H9 (cell line): Measurements from ENCODE around the gene GLCE. TPM values are rescaled to one million over a fixed set of nuclear protein-coding genes. Genes with fewer than 3 reads are reported as not detected.

Source experiments
- DNase-seq: peaks from one replicate; pipeline ENCODE4 v3.0.0-alpha.2; 2017
- H2AFZ ChIP-seq: one replicate; pipeline ENCODE4 v1.6.1; 2013; ENCODE audit warnings: mild to moderate bottlenecking, low read length, control low read depth, moderate library complexity
- H2AK5ac ChIP-seq: 2 replicates; pipeline ENCODE4 v1.6.1; 2013; ENCODE audit warnings: low read length, control low read depth, mixed read lengths; ENCODE audit not compliant: insufficient read length
- H2BK120ac ChIP-seq: one replicate; pipeline ENCODE4 v1.6.1; 2013; ENCODE audit warnings: low read depth, mild to moderate bottlenecking, low read length, control low read depth, inconsistent platforms; ENCODE audit not compliant: poor library complexity, severe bottlenecking
- H2BK12ac ChIP-seq: 2 replicates; pipeline ENCODE4 v1.6.1; 2013; ENCODE audit warnings: low read length, control low read depth, mixed read lengths, low read depth; ENCODE audit not compliant: insufficient read length
- H2BK15ac ChIP-seq: 2 replicates; pipeline ENCODE4 v1.6.1; 2013; ENCODE audit warnings: low read depth, low read length, control low read depth
- H2BK20ac ChIP-seq: one replicate; pipeline ENCODE4 v1.6.1; 2013; ENCODE audit warnings: low read depth, mild to moderate bottlenecking, low read length, control low read depth, inconsistent platforms; ENCODE audit not compliant: poor library complexity, severe bottlenecking
- H2BK5ac ChIP-seq: 2 replicates; pipeline ENCODE4 v1.6.1; 2013; ENCODE audit warnings: low read length, control low read depth, mixed read lengths; ENCODE audit not compliant: insufficient read length
- H3K14ac ChIP-seq: 2 replicates; pipeline ENCODE4 v1.6.1; 2013; ENCODE audit warnings: low read length, control low read depth; ENCODE audit not compliant: insufficient read depth
- H3K18ac ChIP-seq: 2 replicates; pipeline ENCODE4 v1.6.1; 2013; ENCODE audit warnings: low read depth, mild to moderate bottlenecking, mixed read lengths, low read length, control low read depth; ENCODE audit not compliant: insufficient read length
- H3K23ac ChIP-seq: 2 replicates; pipeline ENCODE4 v1.6.1; 2013; ENCODE audit warnings: low read length, control low read depth, mixed read lengths, low read depth; ENCODE audit not compliant: insufficient read length
- H3K23me2 ChIP-seq: 2 replicates; pipeline ENCODE4 v1.6.1; 2013; ENCODE audit warnings: low read depth, mild to moderate bottlenecking, mixed read lengths, low read length, control low read depth; ENCODE audit not compliant: insufficient read length, poor library complexity, severe bottlenecking
- H3K27ac ChIP-seq: 2 replicates; pipeline ENCODE4 v1.5.1; 2013; ENCODE audit warnings: low read length, control low read depth, mixed read lengths, low read depth; ENCODE audit not compliant: insufficient read length
- H3K27me3 ChIP-seq: 2 replicates; pipeline ENCODE4 v1.6.1; 2013; ENCODE audit warnings: low read length, control low read depth, inconsistent platforms; ENCODE audit not compliant: insufficient read depth
- H3K4ac ChIP-seq: 2 replicates; pipeline ENCODE4 v1.6.1; 2013; ENCODE audit warnings: low read depth, mild to moderate bottlenecking, control low read depth, inconsistent platforms, low read length, moderate library complexity
- H3K4me1 ChIP-seq: 2 replicates; pipeline ENCODE4 v1.6.1; 2013; ENCODE audit warnings: low read length, control low read depth, inconsistent platforms; ENCODE audit not compliant: insufficient read depth
- H3K4me2 ChIP-seq: 2 replicates; pipeline ENCODE4 v1.6.1; 2013; ENCODE audit warnings: low read length, control low read depth, mixed read lengths; ENCODE audit not compliant: insufficient read length, insufficient read depth
- H3K56ac ChIP-seq: 2 replicates; pipeline ENCODE4 v1.6.1; 2013; ENCODE audit warnings: low read depth, mild to moderate bottlenecking, mixed read lengths, low read length, control low read depth; ENCODE audit not compliant: insufficient read length
- H3K79me1 ChIP-seq: 2 replicates; pipeline ENCODE4 v1.6.1; 2013; ENCODE audit warnings: low read depth, mild to moderate bottlenecking, moderate library complexity, low read length, control low read depth, inconsistent platforms; ENCODE audit not compliant: insufficient read depth, poor library complexity, severe bottlenecking
- H3K79me2 ChIP-seq: 2 replicates; pipeline ENCODE4 v1.6.1; 2013; ENCODE audit warnings: low read length, control low read depth, inconsistent platforms; ENCODE audit not compliant: insufficient read depth
- H3K9ac ChIP-seq: 2 replicates; pipeline ENCODE4 v1.6.1; 2013; ENCODE audit warnings: low read length, control low read depth, mixed read lengths; ENCODE audit not compliant: insufficient read length; ENCODE audit errors: extremely low read depth
- H3K9me3 ChIP-seq: one replicate; pipeline ENCODE4 v1.6.1; 2013; ENCODE audit warnings: low read depth, low read length, inconsistent platforms; ENCODE audit not compliant: control insufficient read depth
- H3T11ph ChIP-seq: one replicate; pipeline ENCODE4 v1.6.1; 2013; ENCODE audit warnings: mild to moderate bottlenecking, low read length, control low read depth, inconsistent platforms
- H4K20me1 ChIP-seq: one replicate; pipeline ENCODE4 v1.6.1; 2013; ENCODE audit not compliant: control insufficient read depth, insufficient read length, insufficient read depth
- H4K5ac ChIP-seq: 2 replicates; pipeline ENCODE4 v1.6.1; 2013; ENCODE audit warnings: low read depth, mild to moderate bottlenecking, mixed read lengths, low read length, control low read depth; ENCODE audit not compliant: insufficient read length
- H4K8ac ChIP-seq: replicated peaks from 2 replicates; pipeline ENCODE4 v1.6.1; 2013; ENCODE audit warnings: low read length, control low read depth, mixed read lengths, low read depth; ENCODE audit not compliant: insufficient read length
- H4K91ac ChIP-seq: 2 replicates; pipeline ENCODE4 v1.6.1; 2013; ENCODE audit warnings: low read depth, mild to moderate bottlenecking, moderate library complexity, mixed read lengths, low read length, control low read depth; ENCODE audit not compliant: insufficient read length
- H3K27ac Mint-ChIP-seq, 3 experiments: 2 replicates in 2 of 3; 3 replicates in 1 of 3; pipeline ENCODE4 v1.8.0; 2020 to 2021; ENCODE audit warnings: mixed read lengths in 3 of 3, mild to moderate bottlenecking in 1 of 3, moderate library complexity in 1 of 3
- H3K27me3 Mint-ChIP-seq: 2 replicates; pipeline ENCODE4 v1.8.0; 2021; ENCODE audit warnings: low read depth, mild to moderate bottlenecking, moderate library complexity, mixed read lengths
- H3K36me3 Mint-ChIP-seq, 3 experiments: 2 replicates in 2 of 3; 3 replicates in 1 of 3; pipeline ENCODE4 v1.8.0; 2020 to 2021; ENCODE audit warnings: low read depth in 3 of 3, mixed read lengths in 3 of 3; ENCODE audit not compliant: insufficient read depth in 1 of 3
- H3K4me1 Mint-ChIP-seq, 2 experiments: 2 replicates each; pipeline ENCODE4 v1.8.0; 2020; ENCODE audit warnings: mixed read lengths in 2 of 2
- H3K4me3 Mint-ChIP-seq, 2 experiments: 2 replicates in 1 of 2; 3 replicates in 1 of 2; pipeline ENCODE4 v1.8.0; 2020 to 2021; ENCODE audit warnings: mild to moderate bottlenecking in 2 of 2, mixed read lengths in 2 of 2, moderate library complexity in 1 of 2
- H3K9me3 Mint-ChIP-seq, 2 experiments: 2 replicates in 1 of 2; 3 replicates in 1 of 2; pipeline ENCODE4 v1.8.0; 2020; ENCODE audit warnings: mild to moderate bottlenecking in 2 of 2, mixed read lengths in 2 of 2, moderate library complexity in 1 of 2
- CTCF ChIP-seq: fragments of 200-600 bp; sonication (generic); conservative IDR thresholded peaks from 3 replicates; pipeline ENCODE4 v1.8.0; 2021; ENCODE audit warnings: antibody characterized with exemption, mild to moderate bottlenecking
- WGBS: extraction: QIAGEN DNeasy Blood & Tissue Kit; methylation state at CpG from one replicate; pipeline ENCODE4 v1.1.7; 2013; ENCODE audit warnings: missing lambda C conversion rate, low lambda C conversion rate, mixed read lengths; ENCODE audit not compliant: insufficient read length; ENCODE audit errors: extremely low coverage; 5-methylcytosine and 5-hydroxymethylcytosine counted together
- total RNA-seq: library from RNA; stranded (reverse); gene quantifications from 2 replicates; pipeline ENCODE4 v1.2.1, GENCODE V29; 2021

Gene GLCE
- total RNA-seq, 1 experiment from 2014 or later, result 12.2 TPM

- no peak overlapping the region for H2AK5ac ChIP-seq
- H3K27ac ChIP-seq, result no peak overlapping the region
- no peak overlapping the region for H3K23ac ChIP-seq
- no peak overlapping the region for H4K5ac ChIP-seq
- H3K4me2 ChIP-seq, result no peak overlapping the region
- DNase-seq, result no peak
- H3K14ac ChIP-seq, result no peak overlapping the region
- H3K23me2 ChIP-seq, result no peaks in the 10 kb centered on the region
- H3K9ac ChIP-seq, result no peak overlapping the region
- no peaks in the 10 kb centered on the region for H4K20me1 ChIP-seq
- H3K56ac ChIP-seq, result no peak overlapping the region
- no peak overlapping the region for H4K8ac ChIP-seq
- H2BK120ac ChIP-seq, result no peak overlapping the region
- no peak overlapping the region for H3K18ac ChIP-seq
- H4K91ac ChIP-seq, result no peak overlapping the region
- peaks cover 15 to 24% of the 10 kb centered on the region in 2 experiments for H3K4me1 Mint-ChIP-seq
- no peaks in the 10 kb centered on the region for H3K9me3 ChIP-seq
- H3K27me3 Mint-ChIP-seq, result no peaks in the 10 kb centered on the region
- no peak overlapping the region for H3K4me3 Mint-ChIP-seq
- H3K79me1 ChIP-seq, result no peaks in the 10 kb centered on the region
- peaks cover 6% of the 10 kb centered on the region; the same call in 1 of the 2 replicates for H3K4me1 ChIP-seq
- H2BK5ac ChIP-seq, result no peak overlapping the region
- H2BK20ac ChIP-seq, result no peak overlapping the region
- no peak for TF ChIP-seq CTCF
- H3K4ac ChIP-seq, result no peak overlapping the region
- no peak overlapping the region for H2BK15ac ChIP-seq
- H3K27me3 ChIP-seq, result no peaks in the 10 kb centered on the region
- H3K9me3 Mint-ChIP-seq, result no peaks in the 10 kb centered on the region
- peak overlapping the region in 1 of 3 experiments; percentile 2; a peak in 1 of 7 replicates for H3K27ac Mint-ChIP-seq
- no CpG with 5 or more reads among the region's 1 CpG for WGBS
- peaks cover 4 to 6% (median 5%) of the 10 kb centered on the region in 3 experiments; a peak in 5 of 7 replicates for H3K36me3 Mint-ChIP-seq
- H2BK12ac ChIP-seq, result no peak overlapping the region
- H3T11ph ChIP-seq, result no peak overlapping the region
- H3K79me2 ChIP-seq, result 0 out of 2 replicates have a peak, but pooled peaks cover 1% of the 10 kb centered on the region
- H2AFZ ChIP-seq, result no peak overlapping the region
Observed at GRCh38 chr15:69200832-69201745, 40.7 kb downstream of the GLCE start.
